ENCODE measurements around the gene ENHO. TPM values are rescaled to one million over a fixed set of nuclear protein-coding genes. Genes with fewer than 3 reads are reported as not detected.

ENHO gene
- total and polyA plus RNA-seq, 3 donors from 2014 or later, result 24.7 to 31.2 (median 25.7) TPM

DNA sequence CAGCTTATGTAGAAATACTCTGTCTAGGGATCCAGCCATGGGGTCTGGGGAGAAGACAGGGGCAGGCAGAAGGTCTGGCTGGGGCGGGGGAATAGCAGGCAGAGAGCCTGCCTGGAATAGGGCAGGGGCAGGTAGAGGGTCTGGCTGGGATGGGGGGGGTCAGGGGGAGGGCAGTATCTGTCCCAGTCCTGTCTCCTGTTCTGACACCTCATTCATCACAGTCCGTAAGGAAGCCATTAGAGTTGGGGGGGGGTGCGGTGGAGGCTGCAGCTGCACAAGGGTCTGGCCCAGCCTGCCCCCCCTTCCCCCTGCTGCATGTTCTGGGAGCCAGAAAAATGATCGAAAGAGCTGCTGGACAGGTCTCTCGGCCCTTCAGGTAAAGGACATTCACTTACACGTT lies 34.2 kb upstream of the ENHO start:
- H3K4me3 ChIP-seq, result no peak overlapping the region
- no peak for DNase-seq
- H3K27ac ChIP-seq, result no peak overlapping the region
- H3K36me3 ChIP-seq (ENCODE audit: low read depth, missing control alignments), result no peaks in the 10 kb centered on the region
- H3K27me3 ChIP-seq, result no peaks in the 10 kb centered on the region
- H3K9me3 ChIP-seq, result no peaks in the 10 kb centered on the region
- TF ChIP-seq CTCF (IDR thresholded peaks at IDR 0.05) (no peak), POLR2A (IDR thresholded peaks at IDR 0.05) (no peak)
- H3K4me1 ChIP-seq, result peaks cover 20% of the 10 kb centered on the region
- intact Hi-C loops (cut with DNase I; ENCODE audit: low total_unique reads), result no loop called here
- WGBS, 2 donors, result 73 to 83% methylated on average over 4 to 6 of the region's 6 CpGs

DNA sequence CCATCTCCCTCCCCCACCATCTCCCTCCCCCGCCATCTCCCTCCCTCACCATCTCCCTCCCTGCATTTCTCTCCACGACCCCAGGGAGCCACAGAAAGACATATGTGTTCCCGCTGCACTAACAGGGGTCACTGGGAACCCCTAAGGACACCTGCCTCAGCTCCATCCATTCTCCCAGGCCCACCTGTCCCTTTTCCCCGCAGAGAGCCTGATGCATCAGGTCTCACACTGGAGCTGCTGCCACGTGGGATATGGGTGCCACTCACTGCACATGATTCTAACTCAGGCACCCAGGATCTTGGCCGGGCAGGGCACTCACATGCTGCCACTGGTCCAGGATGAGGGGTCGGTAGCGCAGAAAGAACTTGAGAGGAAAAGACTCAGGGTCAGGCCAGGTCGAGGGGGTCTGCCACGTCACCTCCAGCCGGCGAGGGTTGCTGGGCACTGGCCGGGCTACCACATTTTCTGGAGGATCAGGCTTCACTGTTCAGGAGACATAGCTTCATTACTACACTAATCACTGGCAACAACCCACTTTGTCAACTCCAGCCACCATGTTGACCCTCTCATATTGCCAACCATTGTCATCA lies 33.2 kb upstream of the ENHO start:
- no peak overlapping the region for H3K27ac ChIP-seq
- H3K9me3 ChIP-seq, result no peaks in the 10 kb centered on the region
- peaks cover 18% of the 10 kb centered on the region for H3K4me1 ChIP-seq
- no peak for TF ChIP-seq POLR2A (IDR thresholded peaks at IDR 0.05)
- TF ChIP-seq CTCF (IDR thresholded peaks at IDR 0.05), result no peak
- H3K36me3 ChIP-seq (ENCODE audit: low read depth, missing control alignments), result no peaks in the 10 kb centered on the region
- no peak for DNase-seq
- H3K4me3 ChIP-seq, result no peak overlapping the region
- intact Hi-C loops (cut with DNase I; ENCODE audit: low total_unique reads), result no loop called here
- WGBS, 2 donors, result 76 to 87% methylated on average over 4 to 11 of the region's 13 CpGs
- no peaks in the 10 kb centered on the region for H3K27me3 ChIP-seq

DNA sequence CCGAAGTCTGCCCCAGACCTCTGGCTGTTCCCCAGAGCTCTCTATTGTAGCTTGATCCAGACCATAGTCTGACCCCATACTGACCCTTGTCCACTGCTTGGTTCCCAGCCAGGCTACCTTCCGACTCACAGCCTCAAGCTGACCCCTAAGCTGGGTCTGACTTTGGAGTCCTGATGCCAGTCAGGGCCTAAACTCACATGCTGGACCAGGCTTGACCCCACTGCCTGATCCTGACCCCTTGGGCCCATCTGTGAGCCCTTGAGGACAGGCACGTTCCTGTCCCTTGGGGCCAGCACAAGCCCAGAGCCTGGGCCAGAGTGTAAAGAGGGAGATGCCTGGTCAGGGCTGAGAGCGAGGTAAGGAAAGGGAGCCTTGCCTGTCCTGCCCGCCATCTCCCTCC lies 32.7 kb upstream of the ENHO start:
- no peak for TF ChIP-seq POLR2A (IDR thresholded peaks at IDR 0.05)
- TF ChIP-seq CTCF (IDR thresholded peaks at IDR 0.05), result no peak
- intact Hi-C loops (cut with DNase I; ENCODE audit: low total_unique reads), result no loop called here
- DNase-seq, result no peak
- Histone ChIP-seq H3K27ac (no peak overlapping the region), H3K36me3 (ENCODE audit: low read depth, missing control alignments) (no peaks in the 10 kb centered on the region), H3K27me3 (no peaks in the 10 kb centered on the region), H3K4me3 (no peak overlapping the region), H3K9me3 (no peaks in the 10 kb centered on the region), H3K4me1 (peaks cover 12% of the 10 kb centered on the region)
- 59 to 79% methylated on average over 4 to 5 of the region's 5 CpGs for WGBS, 2 donors

DNA sequence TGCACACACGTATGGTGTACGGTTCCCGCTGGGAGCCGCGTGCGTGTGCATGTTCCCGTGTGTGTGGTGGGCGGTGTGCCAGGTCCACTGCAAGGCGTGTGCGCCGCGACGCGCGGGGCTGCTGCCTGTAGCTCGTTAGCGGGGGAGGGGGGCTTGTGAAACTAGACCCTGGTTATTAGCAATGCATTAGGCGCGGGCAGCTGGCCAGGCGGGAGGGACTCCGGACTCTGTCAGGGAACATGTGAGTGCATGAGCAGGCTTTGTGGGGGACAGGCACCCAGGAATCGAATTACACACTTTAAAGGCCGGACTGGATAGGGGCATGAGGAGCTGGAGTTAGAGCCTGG lies 32.2 kb upstream of the ENHO start:
- peaks cover 7% of the 10 kb centered on the region for H3K4me1 ChIP-seq
- H3K27ac ChIP-seq, result no peak overlapping the region
- intact Hi-C loops (cut with DNase I; ENCODE audit: low total_unique reads), result no loop called here
- no peaks in the 10 kb centered on the region for H3K27me3 ChIP-seq
- H3K9me3 ChIP-seq, result no peaks in the 10 kb centered on the region
- no peaks in the 10 kb centered on the region for H3K36me3 ChIP-seq (ENCODE audit: low read depth, missing control alignments)
- 46 to 71% methylated on average over 16 to 23 of the region's 23 CpGs for WGBS, 2 donors
- H3K4me3 ChIP-seq, result no peak overlapping the region
- TF ChIP-seq CTCF (IDR thresholded peaks at IDR 0.05) (no peak), POLR2A (IDR thresholded peaks at IDR 0.05) (no peak)
- DNase-seq, result no peak

Measured in testis (tissue), 3 donors.